GM19043 (cell line): ENCODE measurements around the gene ZNF197.
"Not testable (repeated sequence)": the region's sequence is repeated elsewhere in the genome, so short reads cannot be mapped to it uniquely, and the experiment has no call there.

Experiments used
- ATAC-seq: cut with Tn5 transposase; IDR thresholded peaks from one replicate; pipeline ENCODE4 v1.9.1; 2021; ENCODE audit warnings: low read depth; ENCODE audit not compliant: unreplicated experiment

ZNF197 gene

DNA sequence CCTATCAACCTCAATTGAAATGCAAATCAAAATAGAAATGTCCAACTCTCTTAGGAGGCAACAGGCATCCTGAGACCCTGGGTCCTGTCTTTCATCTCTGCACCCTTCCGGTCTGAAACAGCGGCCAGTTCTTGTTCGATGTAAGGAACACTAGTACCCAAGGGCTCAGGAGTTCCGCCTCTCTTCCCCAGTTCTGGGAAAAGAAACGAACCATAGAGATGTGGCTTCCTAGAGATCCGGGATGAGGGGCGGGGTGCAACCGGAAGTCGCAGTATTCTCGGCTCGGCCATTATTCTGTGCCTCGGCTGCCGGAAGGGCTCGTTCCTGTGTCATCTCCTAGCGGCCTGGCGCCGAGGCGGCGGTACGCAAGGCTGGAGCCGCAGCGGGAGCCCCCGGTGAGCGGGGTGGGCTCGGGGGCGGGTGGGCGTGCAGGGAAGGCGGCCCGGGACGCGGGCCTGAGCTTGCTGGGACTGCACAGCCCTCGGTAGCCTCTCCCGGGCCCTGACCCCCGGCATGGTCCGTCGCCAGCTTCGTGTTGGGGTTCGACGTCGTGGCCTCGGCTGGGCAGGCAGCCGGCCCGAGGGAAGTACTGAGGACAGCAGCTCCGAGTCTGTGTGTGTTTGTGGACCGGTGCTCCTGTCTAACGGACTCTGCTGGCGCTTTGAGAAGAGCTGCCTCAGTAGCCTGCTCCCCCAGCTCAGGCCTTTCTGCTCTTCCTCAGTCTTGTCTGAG is at the start of gene ZNF197:
Gene ZNF197 (plus strand): TSS at position 288 of the 732 bp plus-strand sequence. CDS start 4,119 bp downstream, outside the sequence.
- ATAC-seq, result peak; percentile 91

DNA sequence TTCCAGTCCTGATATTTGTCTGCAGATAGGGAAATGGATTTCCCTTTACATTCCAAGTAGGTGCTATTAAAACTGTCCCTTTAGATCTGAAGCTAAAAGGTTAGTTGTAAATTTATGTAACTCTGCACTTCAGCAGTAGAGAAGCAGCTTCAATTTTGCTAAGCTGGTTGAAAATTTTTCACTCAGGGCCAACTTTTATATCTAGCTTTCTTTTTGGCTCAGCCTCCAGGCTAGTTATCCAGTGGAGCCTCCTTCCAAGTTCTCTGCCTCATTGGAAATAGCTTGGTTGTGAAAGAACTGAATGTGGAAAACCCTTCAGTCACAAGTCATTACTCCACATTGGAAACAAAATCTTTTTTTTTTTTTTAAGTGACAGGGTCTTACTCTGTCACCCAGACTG is 48.2 kb upstream of the ZNF197 start:
- ATAC-seq, result no peak

DNA sequence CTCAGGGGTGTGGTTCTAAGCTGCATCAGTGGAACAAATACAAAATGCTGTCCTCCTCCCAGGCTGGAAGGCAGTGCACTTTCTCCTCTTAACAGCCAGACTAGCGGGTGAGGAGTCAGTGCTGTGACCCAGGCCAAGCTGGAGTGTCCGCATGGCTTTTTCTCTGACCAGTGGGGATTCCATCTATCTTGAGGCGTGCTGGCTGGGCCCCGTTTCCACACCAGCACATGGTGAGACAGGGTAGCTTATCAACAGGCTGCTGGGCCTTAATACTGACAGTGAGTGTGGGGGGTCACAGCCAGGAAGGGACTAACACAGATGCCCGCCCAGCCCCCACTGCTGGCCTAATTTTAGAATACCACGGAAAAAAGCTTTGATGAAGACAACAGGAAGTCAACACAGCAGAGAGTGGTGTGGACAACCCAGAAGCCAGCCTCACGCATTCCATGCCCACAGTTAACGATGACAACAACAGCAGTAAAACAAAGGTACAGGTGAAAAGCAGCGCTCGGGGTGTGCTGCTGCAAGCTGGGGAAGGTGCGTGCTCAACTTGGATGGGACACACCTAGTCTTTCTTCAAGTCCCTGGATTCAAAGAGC is 47.4 kb upstream of the ZNF197 start:
- ATAC-seq, result not testable (repeated sequence)

DNA sequence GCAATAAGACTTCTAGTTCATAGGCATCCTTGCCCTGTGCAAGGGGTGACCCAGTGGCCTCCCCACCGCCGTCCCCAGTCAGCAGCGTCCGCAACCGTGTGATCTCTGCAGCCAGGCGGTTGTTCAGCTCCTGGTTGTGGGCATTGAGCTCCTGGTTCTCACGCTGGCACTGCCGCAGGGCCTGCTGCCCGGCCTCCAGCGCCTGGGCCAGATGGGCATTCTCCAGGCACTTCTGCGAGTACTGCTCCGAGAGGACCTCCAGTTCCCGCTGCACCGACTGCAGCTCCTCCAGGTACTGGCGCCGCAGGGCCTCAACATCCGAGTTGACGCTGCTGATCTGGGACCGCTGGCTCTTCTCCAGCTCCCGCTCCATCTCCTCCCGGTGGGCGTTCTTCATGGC is 46.5 kb upstream of the ZNF197 start:
- ATAC-seq, result not testable (repeated sequence)

DNA sequence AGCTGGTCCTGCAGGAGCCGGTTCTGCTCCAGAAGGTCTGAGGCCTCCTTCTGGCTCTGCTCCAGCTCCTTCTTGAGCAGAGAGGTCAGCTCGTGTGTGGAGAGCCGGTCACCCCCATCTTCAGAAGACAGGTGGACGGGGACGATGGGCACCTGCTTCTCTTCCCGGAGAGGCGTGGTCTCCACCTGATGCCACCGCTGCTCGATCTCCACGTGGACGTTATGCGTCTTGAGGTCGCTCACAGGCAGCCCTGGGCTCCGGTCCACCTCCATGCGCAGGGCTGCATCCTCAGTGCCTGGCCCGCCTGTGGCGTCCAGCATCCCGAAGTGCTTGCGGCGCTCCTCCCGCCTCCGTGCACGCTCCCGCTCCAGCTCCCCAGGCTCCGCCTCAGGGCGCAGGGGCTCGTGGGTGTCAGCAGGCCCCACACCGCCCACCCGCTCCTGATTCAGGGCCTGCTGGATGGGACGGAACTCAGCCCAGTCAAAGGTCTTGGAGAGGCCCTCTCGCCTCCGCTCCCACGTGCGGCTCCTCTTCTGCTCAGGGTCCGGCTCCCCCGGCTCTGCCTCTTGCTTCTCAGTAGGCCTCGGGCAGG is 45.8 kb upstream of the ZNF197 start:
- ATAC-seq, result not testable (repeated sequence)

DNA sequence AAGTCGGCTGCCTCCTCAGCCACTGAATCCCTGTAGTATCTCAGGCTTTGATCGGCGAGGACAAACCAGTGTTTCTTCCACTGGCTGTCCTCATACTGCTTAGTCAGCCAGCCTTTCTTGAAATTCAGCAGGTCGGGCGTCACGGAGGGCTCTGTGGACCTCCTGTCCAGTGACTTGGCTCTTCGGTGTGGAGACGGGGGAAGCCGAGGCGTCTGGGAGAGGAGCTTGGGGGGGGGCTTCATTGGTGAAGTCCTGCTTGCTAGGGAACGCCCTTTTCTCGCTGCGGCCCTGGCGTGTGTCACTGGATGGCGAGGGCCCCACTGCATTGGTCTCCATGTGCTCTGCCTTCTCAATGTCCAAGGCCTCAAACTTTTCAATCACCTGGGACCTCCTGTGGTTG is 45.1 kb upstream of the ZNF197 start:
- ATAC-seq, result not testable (repeated sequence)

DNA sequence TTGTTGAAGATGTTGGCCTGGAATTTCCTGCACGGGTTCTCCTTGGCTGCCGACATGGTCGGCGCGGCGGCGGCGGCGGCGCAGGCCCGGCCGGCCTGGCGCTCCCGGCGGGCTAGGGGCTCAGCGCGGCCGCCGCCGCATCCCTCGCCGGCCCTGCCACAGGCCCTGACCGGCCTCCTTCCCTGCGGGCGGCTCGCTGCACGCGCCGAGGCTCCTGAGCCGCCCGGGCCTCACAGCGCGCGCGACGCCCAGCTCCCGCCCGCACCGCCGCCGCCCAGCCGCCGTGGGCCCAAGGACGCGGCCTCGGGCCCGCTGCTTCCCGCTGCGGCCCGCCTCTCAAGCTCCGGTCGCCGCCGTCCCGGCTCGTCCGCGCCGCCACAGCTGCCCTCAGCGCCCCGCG is 43.9 kb upstream of the ZNF197 start:
- not testable (repeated sequence) for ATAC-seq

DNA sequence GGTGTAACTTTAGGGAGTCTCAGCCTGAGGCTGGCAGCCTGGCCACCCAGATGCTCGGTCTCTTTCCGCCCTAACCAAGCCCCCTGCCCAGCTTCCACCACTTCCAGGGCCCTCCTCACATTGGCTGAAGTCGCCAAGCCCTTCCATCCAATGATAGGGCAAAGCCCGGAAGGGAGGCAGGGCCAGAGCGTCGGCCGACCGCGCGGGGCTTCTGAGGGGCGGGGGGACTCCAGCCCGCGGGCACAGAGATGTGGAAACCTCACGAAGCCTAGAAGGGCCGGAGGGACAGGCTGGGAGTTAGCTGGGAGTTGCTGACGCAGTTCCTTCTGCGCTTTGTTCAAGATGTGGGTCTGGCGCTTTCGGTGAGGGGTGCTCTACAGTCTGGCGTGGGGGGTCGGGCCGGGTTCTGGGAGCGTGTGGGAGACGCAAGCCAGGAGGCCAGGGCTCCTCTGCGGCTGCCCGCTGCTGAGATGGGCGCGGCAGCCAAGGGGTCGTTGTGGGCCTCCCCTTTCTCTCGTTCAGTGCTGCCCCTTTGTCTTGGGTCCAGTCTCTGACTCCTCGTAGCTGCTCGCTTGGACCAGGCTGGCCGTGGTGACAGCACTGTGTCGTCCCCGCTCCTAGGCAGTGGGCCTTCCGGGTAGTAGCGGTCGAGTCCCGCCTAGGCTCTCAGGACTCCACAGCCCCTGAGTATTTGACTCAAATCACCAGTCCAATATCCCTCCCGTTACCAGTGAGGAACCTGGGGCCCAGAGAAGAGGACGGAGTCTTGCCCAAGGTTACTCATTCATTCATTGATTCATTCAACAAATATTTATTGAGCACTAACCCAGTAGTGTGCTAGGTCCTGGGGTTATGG is 40.0 kb upstream of the ZNF197 start, which contains the start of gene ZNF660:
Gene ZNF660 (plus strand): TSS at position 319 of the 856 bp plus-strand sequence. CDS start 9,230 bp downstream, outside the sequence.
- peak; percentile 75 for ATAC-seq

DNA sequence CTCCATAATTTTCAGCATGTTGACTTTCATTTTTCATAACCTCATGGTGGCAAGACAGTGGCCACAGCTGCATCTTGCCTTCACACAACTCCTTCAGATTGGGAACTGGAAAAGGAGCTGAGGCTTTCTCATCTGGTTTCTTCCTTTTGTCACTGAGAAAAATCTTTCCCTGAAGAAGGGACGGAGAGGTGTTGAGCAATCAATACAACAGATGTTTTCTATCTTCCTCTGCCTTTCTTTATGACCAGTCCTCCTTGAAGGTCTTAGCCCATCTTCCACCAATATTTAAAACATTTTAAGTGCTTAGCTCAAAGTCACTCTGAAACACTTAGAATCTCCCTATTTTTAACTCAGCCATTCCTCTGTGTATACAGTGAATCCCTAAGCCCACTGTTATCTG is 28.2 kb upstream of the ZNF197 start:
- ATAC-seq, result no peak

DNA sequence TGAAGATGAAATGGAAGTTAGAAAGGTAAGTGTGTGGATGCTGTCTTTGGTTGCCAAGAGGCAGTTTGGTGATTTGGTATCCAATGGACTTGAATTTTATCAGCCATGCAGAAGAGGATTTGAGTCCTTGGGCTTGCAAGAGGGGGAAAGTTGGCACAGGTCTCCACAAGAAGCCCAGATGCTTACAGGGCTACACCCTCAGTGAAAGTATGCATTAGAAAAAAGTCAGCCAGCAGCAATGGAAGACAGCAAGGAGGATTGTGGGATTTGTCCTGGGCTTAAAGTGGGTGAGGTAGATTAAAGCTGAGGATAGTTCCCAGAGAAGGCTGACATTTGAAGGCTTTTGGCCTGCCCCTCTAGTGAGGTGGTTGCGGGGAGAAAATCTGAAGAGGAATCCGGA is 23.1 kb upstream of the ZNF197 start:
- ATAC-seq, result no peak

DNA sequence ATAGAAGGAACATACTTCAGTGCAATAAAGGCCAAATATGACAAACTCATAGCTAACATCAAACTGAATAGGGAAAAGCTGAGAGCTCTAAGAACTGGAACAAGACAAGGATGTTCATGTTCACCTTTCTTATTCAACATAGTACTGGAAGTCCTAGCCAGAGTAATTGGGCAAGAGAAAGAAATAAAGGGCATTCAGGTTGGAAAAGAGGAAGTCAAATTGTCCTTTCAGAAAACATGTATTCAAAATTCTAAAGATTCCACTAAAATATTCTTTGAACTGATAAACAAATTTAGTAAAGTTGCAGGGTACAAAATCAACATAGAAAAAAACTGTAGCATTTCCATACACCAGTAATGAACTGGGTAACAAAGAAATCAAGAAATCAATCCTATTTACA is 12.2 kb upstream of the ZNF197 start:
- ATAC-seq, result no peak

DNA sequence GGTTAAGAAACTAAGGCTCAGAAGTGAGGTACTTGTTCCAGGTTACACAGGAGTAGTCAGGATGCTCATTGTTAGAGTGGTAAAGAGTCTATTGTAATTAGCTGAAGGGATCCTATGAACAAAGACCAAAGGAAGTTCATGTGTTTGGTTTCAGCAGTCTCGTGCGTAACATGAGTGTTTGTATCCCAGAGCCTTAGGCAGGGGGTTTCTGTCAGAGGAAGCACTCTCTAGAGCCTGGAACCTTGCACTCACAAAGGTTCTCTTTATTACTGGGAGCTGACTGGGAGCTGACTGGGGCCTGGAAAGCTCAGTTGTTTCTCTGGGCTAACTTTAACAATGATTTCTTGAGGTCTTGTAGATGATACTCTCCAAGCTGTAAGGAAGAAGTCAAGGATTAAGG is 3.9 kb downstream of the ZNF197 start:
- ATAC-seq, result no peak

DNA sequence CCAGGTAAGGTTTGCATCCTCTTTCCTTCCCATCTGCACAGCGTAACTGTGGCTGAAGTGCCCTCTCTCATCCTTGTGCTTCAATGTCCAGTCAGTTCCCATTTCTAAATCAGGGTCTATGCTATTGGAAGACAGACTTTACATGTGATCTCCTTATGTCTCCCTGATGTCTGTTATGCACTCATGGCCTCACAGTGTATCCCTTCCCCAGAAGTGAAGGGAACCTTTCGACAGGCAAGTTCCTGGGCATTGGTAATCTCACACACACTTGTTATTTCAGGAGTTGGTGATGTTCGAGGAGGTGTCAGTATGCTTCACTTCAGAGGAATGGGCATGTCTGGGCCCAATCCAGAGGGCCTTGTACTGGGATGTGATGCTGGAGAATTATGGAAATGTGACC is 7.4 kb downstream of the ZNF197 start:
- ATAC-seq, result no peak

DNA sequence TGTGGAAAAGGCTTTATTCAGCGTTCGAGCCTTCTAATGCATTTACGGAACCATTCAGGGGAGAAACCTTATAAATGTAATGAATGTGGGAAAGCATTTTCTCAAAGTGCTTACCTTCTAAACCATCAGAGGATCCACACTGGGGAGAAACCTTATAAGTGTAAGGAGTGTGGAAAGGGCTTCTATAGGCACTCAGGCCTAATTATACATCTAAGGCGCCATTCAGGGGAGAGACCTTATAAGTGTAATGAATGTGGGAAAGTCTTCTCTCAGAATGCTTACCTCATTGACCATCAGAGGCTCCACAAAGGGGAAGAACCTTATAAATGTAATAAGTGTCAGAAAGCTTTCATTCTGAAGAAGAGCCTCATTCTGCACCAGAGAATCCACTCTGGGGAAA is 17.5 kb downstream of the ZNF197 start:
- no peak for ATAC-seq

DNA sequence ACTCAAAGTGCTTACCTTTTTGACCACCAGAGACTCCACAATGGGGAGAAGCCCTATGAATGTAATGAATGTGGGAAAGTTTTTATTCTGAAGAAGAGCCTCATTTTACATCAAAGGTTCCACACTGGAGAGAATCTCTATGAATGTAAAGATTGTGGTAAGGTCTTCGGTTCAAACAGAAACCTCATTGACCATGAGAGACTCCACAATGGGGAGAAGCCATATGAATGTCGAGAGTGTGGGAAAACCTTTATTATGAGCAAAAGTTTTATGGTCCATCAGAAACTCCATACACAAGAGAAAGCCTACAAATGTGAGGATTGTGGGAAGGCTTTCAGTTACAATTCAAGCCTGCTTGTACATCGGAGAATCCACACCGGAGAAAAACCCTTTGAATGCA is 18.2 kb downstream of the ZNF197 start:
- no peak for ATAC-seq

DNA sequence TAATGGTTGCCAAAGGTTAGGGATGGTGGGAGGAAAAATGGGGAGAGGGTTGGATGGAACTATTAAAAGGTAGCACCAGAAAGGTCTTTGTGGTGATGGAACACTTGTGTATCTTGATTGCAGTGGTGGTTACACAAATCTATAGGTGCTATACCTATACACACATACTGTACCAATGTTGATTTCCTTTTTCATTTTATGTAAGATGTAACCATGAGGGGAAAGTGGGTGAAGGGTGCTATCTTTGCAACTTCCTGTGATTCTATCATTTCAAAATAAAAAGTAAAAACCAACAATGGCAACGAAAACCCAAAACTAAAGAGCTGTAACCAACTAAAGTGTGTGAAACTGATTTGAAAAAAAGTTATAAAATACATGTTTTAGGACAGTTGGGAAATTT is 22.9 kb downstream of the ZNF197 start:
- no peak for ATAC-seq

DNA sequence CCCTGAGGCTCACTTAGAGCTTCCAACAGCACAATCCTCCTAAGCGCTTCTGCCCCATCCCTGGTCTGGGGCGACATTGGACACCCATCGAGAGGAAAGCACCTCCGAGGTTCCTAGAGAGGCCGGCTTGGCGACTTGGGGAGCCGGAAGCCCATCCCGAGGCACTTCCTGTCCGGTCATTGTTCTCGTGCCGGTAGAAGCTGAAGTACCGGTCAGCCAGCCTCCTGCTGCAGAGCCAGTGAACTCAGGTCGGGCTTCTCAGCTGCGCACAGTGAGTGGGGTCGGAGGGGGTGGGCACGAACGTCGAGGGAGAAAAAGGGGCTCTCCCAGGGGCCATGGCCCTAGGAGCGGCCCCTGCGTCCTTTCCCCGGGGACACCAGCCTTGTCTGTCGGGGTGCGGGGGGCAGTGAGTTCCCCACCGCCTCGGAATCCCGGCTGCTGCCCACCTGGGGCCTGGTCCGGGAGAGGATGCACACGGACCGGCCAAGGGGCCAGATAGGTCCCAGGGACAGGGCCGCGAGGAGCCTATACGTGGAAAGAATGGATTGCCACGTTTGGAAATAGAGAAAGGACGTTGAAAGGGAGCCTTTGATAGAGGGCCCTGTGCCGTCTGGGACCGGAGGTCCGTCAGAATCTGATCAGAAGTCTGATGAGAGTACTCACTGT is 23.9 kb downstream of the ZNF197 start, which contains the start of gene ZNF35:
Gene ZNF35 (plus strand): TSS at position 169 of the 666 bp plus-strand sequence. CDS start 2,336 bp downstream, outside the sequence.
- peak; percentile 98 for ATAC-seq

DNA sequence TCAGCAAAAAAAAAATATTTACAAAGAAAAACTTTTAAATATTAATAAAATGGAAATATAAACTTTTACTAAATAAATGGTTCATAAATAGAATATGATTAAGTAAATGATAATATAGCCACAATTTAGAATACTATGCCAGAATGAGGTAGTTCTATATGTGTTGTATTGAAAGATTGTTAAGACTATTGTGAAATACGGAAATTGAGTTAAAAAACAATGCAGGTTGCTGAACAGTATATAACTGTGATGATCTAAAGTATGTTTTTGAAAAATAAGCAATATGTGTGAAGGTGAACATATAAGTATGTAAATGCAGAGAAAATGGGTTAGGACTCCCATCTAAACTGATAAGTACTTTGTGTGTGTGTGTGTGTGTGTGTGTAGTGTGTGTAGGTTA is 24.9 kb downstream of the ZNF197 start:
- ATAC-seq, result no peak

DNA sequence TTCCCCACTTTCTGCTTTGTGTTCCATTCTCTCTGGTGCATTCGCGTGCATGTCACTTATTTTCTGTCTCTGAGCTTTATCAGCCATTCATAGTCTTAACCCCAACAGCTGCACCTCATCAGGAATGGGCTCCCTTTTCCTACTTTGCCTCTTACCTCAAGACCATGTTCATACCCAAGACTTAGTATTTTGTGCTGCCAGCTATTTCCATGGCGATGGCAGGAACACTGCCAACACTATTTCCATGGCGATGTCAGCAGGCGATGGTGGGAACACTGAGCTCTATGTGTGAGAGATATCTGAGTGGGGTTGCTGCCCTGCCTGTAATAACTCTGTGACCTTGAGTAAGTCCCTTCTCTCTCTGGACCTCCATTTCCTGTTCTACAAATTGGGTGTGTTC is 29.2 kb downstream of the ZNF197 start:
- ATAC-seq, result no peak

DNA sequence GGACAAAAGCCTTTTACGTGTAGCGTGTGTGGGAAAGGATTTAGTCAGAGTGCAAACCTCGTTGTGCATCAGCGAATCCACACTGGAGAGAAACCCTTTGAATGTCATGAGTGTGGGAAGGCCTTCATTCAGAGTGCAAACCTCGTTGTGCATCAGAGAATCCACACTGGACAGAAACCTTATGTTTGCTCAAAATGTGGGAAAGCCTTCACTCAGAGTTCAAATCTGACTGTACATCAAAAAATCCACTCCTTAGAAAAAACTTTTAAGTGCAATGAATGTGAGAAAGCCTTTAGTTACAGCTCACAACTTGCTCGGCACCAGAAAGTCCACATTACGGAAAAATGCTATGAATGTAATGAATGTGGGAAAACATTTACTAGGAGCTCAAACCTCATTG is 34.2 kb downstream of the ZNF197 start:
- ATAC-seq, result no peak
